Ovary (tissue), 9 donors: ENCODE results near the gene SLFN14. TPM values are rescaled to one million over a fixed set of nuclear protein-coding genes. Genes with fewer than 3 reads are reported as not detected.
"Not testable (repeated sequence)": the region's sequence is repeated elsewhere in the genome, so short reads cannot be mapped to it uniquely, and the experiment has no call there.

Source experiments
- DNase-seq, 5 donors: peaks; one replicate each; pipeline ENCODE4 v3.0.0-alpha.2; 2019 to 2020
- H3K27ac ChIP-seq, 2 donors: fragments of 200-600 bp; one replicate each; pipeline versions ENCODE4 v1.5.1 to v1.8.0; 2019 to 2022
- H3K27me3 ChIP-seq: fragments of 200-600 bp; one replicate; pipeline ENCODE4 v1.8.0; 2022
- H3K36me3 ChIP-seq: fragments of 200-600 bp; sonication (generic); one replicate; pipeline ENCODE4 v1.5.1; 2019
- H3K4me1 ChIP-seq: one replicate; pipeline ENCODE4 v1.8.1; 2013; ENCODE audit warnings: mild to moderate bottlenecking, moderate library complexity; ENCODE audit not compliant: insufficient read depth
- H3K4me3 ChIP-seq: fragments of 200-600 bp; sonication (generic); one replicate; pipeline ENCODE4 v1.5.1; 2017
- H3K9me3 ChIP-seq, 2 donors: fragments of 200-600 bp in 1 of 2; sonication (generic) in 1 of 2; one replicate each; pipeline versions ENCODE4 v1.5.1 to v1.8.1; 2013 to 2019; ENCODE audit warnings: mild to moderate bottlenecking in 1 of 2, moderate library complexity in 1 of 2
- CTCF ChIP-seq, 3 donors: fragments of 450-650 bp in 2 of 3; fragments of 200-600 bp in 1 of 3; IDR thresholded peaks; one replicate each; pipeline versions ENCODE4 v1.5.1 to v1.8.0; 2016 to 2022; ENCODE audit warnings: antibody characterized with exemption in 3 of 3, mild to moderate bottlenecking in 1 of 3
- EP300 ChIP-seq: sonication (generic); formaldehyde crosslinking; IDR thresholded peaks from one replicate; pipeline ENCODE4 v1.6.1; 2017; ENCODE audit warnings: antibody characterized with exemption
- POLR2A ChIP-seq: fragments of 450-650 bp; IDR thresholded peaks from one replicate; pipeline ENCODE4 v1.6.1; 2017; ENCODE audit warnings: antibody characterized with exemption, mild to moderate bottlenecking, moderate library complexity
- WGBS, 3 donors: extraction: QIAGEN DNeasy Blood & Tissue Kit in 1 of 3; methylation state at CpG; one replicate each; pipeline versions ENCODE4 v1.1.5 to v1.1.7; 2013 to 2017; 5-methylcytosine and 5-hydroxymethylcytosine counted together
- intact Hi-C, 4 donors: fragments of 100-400 bp; cut with DNase I; formaldehyde crosslinking; loops; one replicate each; pipeline versions ENCODE4 v1.11.0 to v1.15.1; 2022 to 2023
- polyA plus RNA-seq, 2 donors: library from polyadenylated mRNA; stranded (reverse); fragments of 200-250 nt in 1 of 2; fragments of 350-450 nt in 1 of 2; fragmentation: Illumina TruSeq in 1 of 2; extraction: RNeasy Lipid Tissue Mini Kit (QIAGEN cat#74804) in 1 of 2; gene quantifications; one replicate each; pipeline ENCODE4 v1.2.3, GENCODE V29; 2013 to 2014
- total RNA-seq, 7 donors: library from RNA; depleted of rRNA in 2 of 7; stranded (reverse); fragments of >200 nt in 2 of 7; fragmentation: NEBNext Ultra II Directional in 3 of 7; extraction: Animal tissue kit (Norgen Biotek cat#: 25700) in 3 of 7; gene quantifications; one replicate each; pipeline versions ENCODE4 v1.1.0 to v1.2.4, GENCODE V29; 2016 to 2023
- donor health status: DM: no; HTN: no; CAD: no; lungs with moderate emphysema.
- donor health status: DM: no; HTN: no; CAD: no.
- donor health status: Bipolar disorder and iron deficiency.
- donor health status: DM: yes; HTN: yes; CAD: no.
- donor health status: DM: no; HTN: no; CAD: no.
- donor health status: DM: yes; HTN: yes; CAD: no.

Gene SLFN14
- total and polyA plus RNA-seq, 9 donors, result not detected

DNA sequence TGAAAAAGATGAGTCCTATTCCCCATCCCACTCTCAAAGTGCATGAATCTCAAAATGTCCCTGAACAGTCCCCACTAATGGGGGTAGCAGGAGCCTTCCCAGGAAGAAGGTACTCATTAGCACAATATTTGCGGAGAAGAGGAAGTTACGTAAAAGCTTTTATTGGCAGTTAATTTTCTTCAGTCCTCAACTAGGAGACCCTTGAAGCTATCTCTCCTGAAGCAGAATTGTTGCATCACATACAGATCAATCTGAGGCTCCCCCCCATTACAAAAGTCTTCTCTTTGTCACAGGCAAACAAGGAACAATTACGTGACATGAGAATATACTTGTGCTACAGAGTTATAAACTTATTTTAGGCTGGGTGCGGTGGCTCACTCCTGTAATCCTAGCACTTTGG, 37.3 kb downstream of the SLFN14 start:
- Histone ChIP-seq H3K27me3 (no peaks in the 10 kb centered on the region), H3K9me3 (no peaks in the 10 kb centered on the region), H3K27ac (no peak overlapping the region), H3K4me1 (no peaks in the 10 kb centered on the region), H3K36me3 (no peaks in the 10 kb centered on the region), H3K4me3 (no peak overlapping the region)
- WGBS, 3 donors, result 87 to 95% (median 90%) methylated on average over 4 of the region's 4 CpGs
- no peak for DNase-seq
- intact Hi-C loops, result no loop called here
- TF ChIP-seq CTCF (IDR thresholded peaks at IDR 0.05), result no peak
- no peak for TF ChIP-seq POLR2A
- no peak for TF ChIP-seq EP300

GRCh38 chr17:35521654-35522256, 38.9 kb downstream of the SLFN14 start:
- H3K9me3 ChIP-seq, DNase-seq, H3K27ac ChIP-seq, H3K27me3 ChIP-seq, H3K4me1 ChIP-seq, intact Hi-C loops, H3K36me3 ChIP-seq, H3K4me3 ChIP-seq: not testable (repeated sequence)
- WGBS, 3 donors, result 73 to 78% (median 73%) methylated on average over 5 of the region's 5 CpGs

DNA sequence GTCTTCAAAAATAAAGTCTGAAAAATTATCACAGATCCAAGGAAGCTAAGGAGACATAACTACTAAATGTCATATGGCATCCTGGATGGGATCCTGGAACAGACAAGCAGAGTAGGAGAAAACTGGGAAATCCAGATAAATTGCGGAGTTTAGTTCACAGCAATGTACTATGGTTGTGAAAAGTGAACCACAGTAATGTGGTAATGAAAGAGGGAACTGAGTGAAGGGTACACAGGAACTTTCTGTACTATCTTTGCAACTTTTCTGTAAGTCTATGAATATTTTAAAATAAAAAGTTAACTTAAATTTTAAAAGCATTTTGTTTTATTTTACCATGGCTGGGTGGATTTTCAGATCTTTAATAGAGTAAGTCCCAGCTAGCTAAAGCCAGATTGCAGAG, 39.5 kb downstream of the SLFN14 start:
- no peak for DNase-seq
- Histone ChIP-seq H3K27ac (no peak overlapping the region), H3K4me1 (no peaks in the 10 kb centered on the region), H3K36me3 (no peaks in the 10 kb centered on the region), H3K9me3 (no peaks in the 10 kb centered on the region), H3K4me3 (no peak overlapping the region), H3K27me3 (no peaks in the 10 kb centered on the region)
- intact Hi-C loops, result no loop called here
- TF ChIP-seq EP300 (no peak), CTCF (IDR thresholded peaks at IDR 0.05) (no peak), POLR2A (no peak)
- WGBS, 3 donors, result 83 to 98% (median 89%) methylated on average over 1 of the region's 1 CpG

- H3K27me3 ChIP-seq, result no peaks in the 10 kb centered on the region
- WGBS, 3 donors, result 30 to 60% (median 43%) methylated on average over 8 of the region's 8 CpGs
- no peaks in the 10 kb centered on the region for H3K9me3 ChIP-seq
- no peak for DNase-seq
- intact Hi-C loops, result no loop called here
- TF ChIP-seq EP300 (no peak), CTCF (IDR thresholded peaks at IDR 0.05) (no peak), POLR2A (no peak)
- no peak overlapping the region for H3K27ac ChIP-seq
- H3K36me3 ChIP-seq, result no peaks in the 10 kb centered on the region
- no peaks in the 10 kb centered on the region for H3K4me1 ChIP-seq
- no peak overlapping the region for H3K4me3 ChIP-seq
Measured at GRCh38 chr17:35519906-35520442, 40.6 kb downstream of the SLFN14 start.

DNA sequence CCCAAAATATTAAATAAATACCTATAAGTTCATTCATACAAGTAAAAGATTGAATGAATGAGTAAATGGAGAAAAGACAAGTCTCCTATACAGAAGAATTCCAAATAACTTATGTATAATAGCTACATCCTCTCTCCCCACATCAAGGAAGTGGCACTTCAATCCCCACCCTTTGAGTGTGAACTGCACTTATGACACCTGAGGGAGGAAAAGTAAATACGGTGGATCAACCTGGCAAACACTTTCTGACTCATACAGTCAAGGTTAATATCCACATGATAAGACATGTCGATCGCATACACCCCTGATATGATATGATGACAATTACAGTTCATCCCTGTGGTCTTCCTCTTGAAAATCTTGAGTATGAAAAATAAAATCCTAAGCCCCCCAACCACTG, 41.2 kb downstream of the SLFN14 start:
- no peak overlapping the region for H3K27ac ChIP-seq
- 54 to 64% (median 64%) methylated on average over 3 of the region's 3 CpGs for WGBS, 3 donors
- no peaks in the 10 kb centered on the region for H3K36me3 ChIP-seq
- H3K4me1 ChIP-seq, result no peaks in the 10 kb centered on the region
- TF ChIP-seq POLR2A, result no peak
- no peak for TF ChIP-seq EP300
- no peak for TF ChIP-seq CTCF (IDR thresholded peaks at IDR 0.05)
- H3K9me3 ChIP-seq, result no peaks in the 10 kb centered on the region
- no peak overlapping the region for H3K4me3 ChIP-seq
- no peaks in the 10 kb centered on the region for H3K27me3 ChIP-seq
- intact Hi-C loops, result no loop called here
- no peak for DNase-seq

GRCh38 chr17:35518431-35518830, 42.2 kb downstream of the SLFN14 start:
- WGBS, 3 donors, result 82 to 89% (median 87%) methylated on average over 5 of the region's 5 CpGs

More at GRCh38 chr17:35518431-35518830, 42.2 kb downstream of the SLFN14 start:
- H3K4me1 ChIP-seq, H3K4me3 ChIP-seq, intact Hi-C loops, H3K27me3 ChIP-seq, H3K27ac ChIP-seq, H3K36me3 ChIP-seq, DNase-seq, H3K9me3 ChIP-seq: not testable (repeated sequence)
